Fibroblast of skin of left quadriceps (primary cell): ENCODE measurements around the gene NFKBIA.
"Not testable (repeated sequence)": the region's sequence is repeated elsewhere in the genome, so short reads cannot be mapped to it uniquely, and the experiment has no call there.

Experiments used
- DNase-seq, 2 experiments: peaks; one replicate each; pipeline ENCODE4 v3.0.0-alpha.2; 2013; ENCODE audit warnings: low read depth in 2 of 2

Gene NFKBIA, protein sequence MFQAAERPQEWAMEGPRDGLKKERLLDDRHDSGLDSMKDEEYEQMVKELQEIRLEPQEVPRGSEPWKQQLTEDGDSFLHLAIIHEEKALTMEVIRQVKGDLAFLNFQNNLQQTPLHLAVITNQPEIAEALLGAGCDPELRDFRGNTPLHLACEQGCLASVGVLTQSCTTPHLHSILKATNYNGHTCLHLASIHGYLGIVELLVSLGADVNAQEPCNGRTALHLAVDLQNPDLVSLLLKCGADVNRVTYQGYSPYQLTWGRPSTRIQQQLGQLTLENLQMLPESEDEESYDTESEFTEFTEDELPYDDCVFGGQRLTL

GRCh38 chr14:35404449-35405303, at the start of gene NFKBIA:
TSS of gene NFKBIA (minus strand) at chr14:35404749. CDS start at chr14:35404644, 105 bp downstream.
- peak; percentile 69 to 72 for DNase-seq

- no peak for DNase-seq
These were observed 41.9 kb upstream of the NFKBIA start for GRCh38 chr14:35446450-35446849.

- no peak for DNase-seq
These were observed 39.6 kb upstream of the NFKBIA start for GRCh38 chr14:35444104-35444503.

DNA sequence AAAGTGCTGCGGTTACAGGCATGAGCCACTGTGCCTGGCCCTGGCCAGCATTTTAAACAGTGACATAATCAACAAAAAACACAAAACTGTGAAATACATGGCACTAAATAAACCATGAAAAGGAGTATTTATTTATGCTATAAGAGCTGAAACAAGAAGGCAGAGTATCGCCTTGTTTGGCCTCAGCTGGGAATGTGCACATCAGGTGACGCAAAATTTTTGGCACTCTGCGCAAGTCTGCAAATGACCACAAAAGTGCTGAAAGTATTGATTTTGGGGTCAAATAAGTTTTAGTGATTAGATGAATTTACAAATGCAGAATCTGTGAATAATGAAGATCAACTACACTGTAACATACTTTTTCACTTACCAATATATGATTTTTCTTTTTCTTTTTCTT, 36.6 kb upstream of the NFKBIA start:
- DNase-seq, result no peak

- no peak for DNase-seq
These were observed 34.6 kb upstream of the NFKBIA start for GRCh38 chr14:35438910-35439713.

DNA sequence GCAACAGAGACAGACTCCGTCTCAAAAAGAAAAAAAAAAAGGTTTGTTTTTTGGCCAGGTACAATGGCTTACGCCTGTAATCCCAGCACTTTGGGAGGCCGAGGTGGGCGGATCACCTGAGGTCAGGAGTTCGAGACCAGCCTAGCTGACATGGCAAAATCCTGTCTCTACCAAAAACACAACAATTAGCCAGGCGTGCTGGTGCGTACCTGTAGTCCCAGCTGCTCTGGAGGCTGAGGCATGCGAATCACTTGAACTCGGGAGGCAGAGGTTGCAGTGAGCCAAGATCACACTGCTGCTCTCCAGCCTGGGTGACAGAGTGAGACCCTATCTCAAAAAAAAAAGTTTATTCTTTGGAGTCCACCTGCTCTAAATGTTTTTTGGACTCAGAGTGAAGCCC, 33.9 kb upstream of the NFKBIA start:
- not testable (repeated sequence) for DNase-seq

DNA sequence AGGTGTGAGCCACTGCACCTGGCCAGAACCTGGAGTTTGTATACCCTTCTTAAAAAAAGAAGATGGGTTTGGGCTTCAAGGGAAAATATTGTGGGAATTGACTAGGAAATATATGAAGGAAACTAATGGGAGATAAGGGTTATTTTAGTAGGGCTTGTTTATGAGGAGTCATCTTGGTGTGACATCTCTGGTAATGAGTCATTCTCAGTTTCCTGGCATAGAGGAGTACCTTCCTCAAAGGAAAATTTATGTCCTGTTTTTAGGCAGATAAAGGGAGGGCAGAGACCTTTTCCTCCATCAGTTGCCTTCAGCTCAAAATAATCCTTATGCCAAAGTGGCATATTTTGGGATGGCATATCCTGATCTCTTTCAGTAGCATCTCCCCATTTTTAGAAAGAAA, 30.6 kb upstream of the NFKBIA start:
- DNase-seq, result no peak

- no peak for DNase-seq
These were observed 29.3 kb upstream of the NFKBIA start for GRCh38 chr14:35433826-35434225.

GRCh38 chr14:35430459-35431199, 26.1 kb upstream of the NFKBIA start:
- DNase-seq, result no peak

DNA sequence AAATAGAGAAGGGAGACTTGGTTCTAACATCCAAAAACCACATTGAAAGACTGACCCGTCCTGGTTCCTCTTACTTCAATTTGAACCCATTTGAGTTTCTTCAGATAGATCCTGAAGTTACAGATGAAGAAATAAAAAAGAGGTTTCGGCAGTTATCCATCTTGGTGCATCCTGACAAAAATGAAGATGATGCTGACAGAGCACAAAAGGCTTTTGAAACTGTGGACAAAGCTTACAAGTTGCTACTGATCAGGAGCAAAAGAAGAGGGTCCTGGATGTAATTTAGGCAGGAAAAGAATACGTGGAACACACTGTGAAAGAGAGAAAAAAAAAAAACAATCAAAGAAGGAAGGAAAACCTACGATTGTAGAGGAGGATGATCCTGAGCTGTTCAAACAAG, 25.4 kb upstream of the NFKBIA start:
- no peak for DNase-seq

DNA sequence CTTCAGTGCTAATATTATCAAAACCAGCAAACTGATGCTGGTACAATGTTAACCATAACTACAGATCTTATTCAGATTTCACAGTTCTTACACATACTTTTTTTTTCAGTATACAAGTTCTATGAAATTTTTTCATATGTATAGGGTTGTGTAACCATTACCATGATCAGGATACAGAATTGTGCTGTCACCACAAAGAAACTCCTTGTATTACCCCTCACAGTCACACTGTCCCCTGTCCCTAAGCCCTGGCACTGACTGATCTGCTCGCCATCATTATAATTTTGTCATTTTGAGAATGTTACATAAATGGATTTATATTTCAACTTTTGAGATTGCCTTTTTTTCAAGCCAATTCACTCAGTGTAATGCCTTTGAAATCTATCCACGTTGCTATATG, 21.3 kb upstream of the NFKBIA start:
- no peak for DNase-seq

DNA sequence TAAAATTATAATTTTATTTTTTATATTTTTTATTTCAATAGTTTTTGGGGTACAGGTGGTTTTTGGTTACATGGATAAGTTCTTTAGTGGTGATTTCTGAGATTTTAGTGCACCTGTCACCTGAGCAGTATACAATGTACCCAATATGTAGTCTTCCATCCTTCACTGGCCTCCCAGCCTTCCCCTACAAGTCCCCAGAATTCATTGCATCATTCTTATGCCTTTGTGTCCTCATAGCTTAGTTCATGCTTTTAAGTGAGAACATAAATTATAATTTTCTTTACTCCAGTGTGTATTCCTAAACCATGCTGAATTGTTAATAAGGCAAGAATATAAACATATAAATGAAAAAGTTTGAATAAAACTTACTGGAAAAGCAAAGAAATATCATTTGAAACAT, 19.1 kb upstream of the NFKBIA start:
- DNase-seq, result no peak

DNA sequence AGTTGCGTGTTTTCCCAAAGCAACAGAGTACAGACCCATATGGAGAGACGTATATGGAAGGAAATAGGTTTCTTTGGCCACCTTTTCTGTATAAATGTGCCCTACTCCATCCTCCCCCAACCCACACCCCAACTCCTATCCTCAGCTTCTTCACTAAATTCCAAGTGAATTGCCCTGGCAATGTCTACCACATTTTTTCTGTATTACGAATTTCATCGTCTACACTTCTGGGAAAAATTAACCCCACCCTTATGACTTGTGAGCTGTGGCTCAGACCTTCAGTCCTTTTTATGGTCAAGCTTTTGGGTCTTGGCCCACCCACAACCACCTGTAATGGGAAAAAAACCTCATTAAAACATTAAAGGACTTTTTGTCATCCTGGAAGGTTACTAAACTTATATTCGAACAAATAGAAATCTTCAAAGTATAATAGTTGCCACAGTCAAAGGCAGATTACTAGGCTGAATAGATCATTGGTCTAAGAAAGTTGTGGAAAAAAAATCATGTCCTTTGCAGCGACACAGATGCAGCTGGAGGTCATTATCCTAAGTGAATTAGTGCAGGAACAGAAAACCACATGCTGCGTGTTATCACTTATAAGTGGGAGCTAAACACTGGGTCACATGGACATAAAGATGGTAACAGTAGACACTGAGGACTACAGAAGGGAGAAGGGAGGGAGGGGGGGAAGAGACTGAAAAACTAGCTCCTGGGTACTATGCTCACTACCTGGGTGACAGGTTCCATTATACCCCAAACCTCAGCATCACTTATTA, 15.7 kb upstream of the NFKBIA start:
- peak; percentile 51 to 59 for DNase-seq

- peak in 1 of 2 experiments; percentile 13 for DNase-seq
These were observed 14.9 kb upstream of the NFKBIA start for GRCh38 chr14:35419429-35419841.

- DNase-seq, result no peak
These were observed 13.5 kb upstream of the NFKBIA start for GRCh38 chr14:35418093-35418492.

- DNase-seq, result no peak
These were observed 11.7 kb upstream of the NFKBIA start for GRCh38 chr14:35416108-35416750.

GRCh38 chr14:35414365-35414764, 9.8 kb upstream of the NFKBIA start:
- no peak for DNase-seq

DNA sequence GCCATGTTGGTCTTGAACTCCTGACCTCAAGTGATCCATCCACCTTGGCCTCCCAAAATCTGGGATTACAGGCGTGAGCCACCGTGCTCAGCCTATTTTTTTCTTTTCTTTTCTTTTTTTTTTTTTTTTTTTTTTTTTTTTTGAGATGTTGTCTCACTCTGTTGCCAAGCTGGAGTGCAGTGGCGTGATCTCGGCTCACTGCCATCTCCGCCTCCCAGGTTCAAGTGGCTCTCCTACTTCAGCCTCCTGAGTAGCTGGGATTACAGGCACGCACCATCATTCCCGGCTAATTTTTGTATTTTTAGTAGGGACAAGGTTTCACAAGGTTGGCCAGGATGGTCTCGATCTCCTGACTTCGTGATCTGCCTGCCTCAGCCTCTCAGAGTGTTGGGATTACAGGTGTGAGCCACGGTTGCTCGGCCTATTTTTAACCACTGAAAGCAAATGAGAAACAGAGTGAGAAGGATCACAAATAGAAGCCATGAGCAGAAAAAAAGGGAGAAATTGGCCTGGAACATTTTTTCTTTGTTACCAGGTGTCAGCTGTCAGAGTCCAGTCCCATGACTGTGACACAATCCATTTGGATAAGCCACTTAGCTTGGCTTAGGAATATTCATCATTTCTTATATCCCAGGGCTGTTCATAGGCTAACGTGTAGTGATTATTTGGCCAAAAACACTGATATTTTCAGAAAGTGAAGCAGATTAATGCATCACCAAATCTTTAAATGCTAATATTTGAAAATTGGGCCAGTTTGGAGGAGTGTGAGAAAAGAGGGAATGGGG, 7.9 kb upstream of the NFKBIA start:
- no peak for DNase-seq

DNA sequence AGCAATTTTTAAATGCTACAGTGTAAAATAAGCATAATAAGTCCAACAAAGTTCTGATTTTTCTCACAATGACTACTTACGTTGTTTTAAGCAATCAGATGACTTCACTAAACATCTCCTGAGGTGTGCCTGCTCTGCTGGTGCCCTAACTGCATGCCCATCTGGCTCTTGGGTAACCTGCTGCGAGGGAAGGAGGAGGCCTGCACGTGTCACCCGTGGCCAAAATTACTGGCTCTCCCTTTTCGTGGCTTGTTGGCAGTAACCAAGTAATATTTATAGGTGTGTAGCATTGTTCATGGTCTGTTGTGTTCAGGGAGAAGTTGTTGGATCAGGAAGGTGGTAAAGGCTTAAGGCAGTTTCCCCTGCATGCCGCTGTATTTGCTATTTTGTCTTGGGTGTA, 6.3 kb upstream of the NFKBIA start:
- DNase-seq, result no peak
